K562 (cell line): Measurements from ENCODE around the gene SAP130. TPM values are rescaled to one million over a fixed set of nuclear protein-coding genes. Genes with fewer than 3 reads are reported as not detected.

Source experiments
- CAMTA2 ChIP-seq: fragments of 250-450 bp; sonication (Bioruptor Pico); conservative IDR thresholded peaks from 2 replicates; pipeline ENCODE4 v1.5.1; 2022
- GABPB2 ChIP-seq: fragments of 250-450 bp; sonication (Bioruptor Pico); conservative IDR thresholded peaks from 2 replicates; pipeline ENCODE4 v1.5.1; 2021; ENCODE audit warnings: mild to moderate bottlenecking
- NFE2L1 ChIP-seq: fragments of 450-650 bp; IDR thresholded peaks from 2 replicates; pipeline ENCODE4 v1.6.1; 2016; ENCODE audit warnings: missing genetic modification characterization, low read depth, mild to moderate bottlenecking, missing compliant biosample characterization, moderate library complexity, borderline replicate concordance
- NR2C1 ChIP-seq, 2 experiments: fragments of 450-650 bp; IDR thresholded peaks; 2 replicates each; pipeline ENCODE4 v1.6.1; 2017; ENCODE audit warnings: mild to moderate bottlenecking in 2 of 2, antibody characterized with exemption in 1 of 2, inconsistent platforms in 1 of 2, missing compliant biosample characterization in 1 of 2, missing genetic modification characterization in 1 of 2
- NR2C2 ChIP-seq, 2 experiments: fragments of 200-800 bp in 1 of 2; sonication (Bioruptor generic) in 1 of 2; sonication (generic) in 1 of 2; formaldehyde crosslinking in 1 of 2; IDR thresholded peaks; 2 replicates each; pipeline versions ENCODE4 v1.6.1 to v1.8.0; 2016 to 2022; ENCODE audit warnings: mild to moderate bottlenecking in 1 of 2, missing compliant biosample characterization in 1 of 2, missing genetic modification characterization in 1 of 2, missing genetic modification reagents in 1 of 2
- PTTG1 ChIP-seq: fragments of 450-650 bp; IDR thresholded peaks from 2 replicates; pipeline ENCODE4 v1.6.1; 2016; ENCODE audit warnings: low read depth, mild to moderate bottlenecking, missing genetic modification characterization, missing compliant biosample characterization
- STAT5B ChIP-seq: fragments of 250-450 bp; sonication (Bioruptor Pico); IDR thresholded peaks from 2 replicates; pipeline ENCODE4 v1.8.0; 2021; ENCODE audit warnings: mild to moderate bottlenecking, inconsistent platforms
- TCFL5 ChIP-seq: fragments of 250-450 bp; sonication (Bioruptor Pico); conservative IDR thresholded peaks from 2 replicates; pipeline ENCODE4 v1.6.1; 2021; ENCODE audit warnings: mild to moderate bottlenecking, moderate library complexity, matching md5 sums
- TEAD2 ChIP-seq: fragments of 450-650 bp; IDR thresholded peaks from 2 replicates; pipeline ENCODE4 v1.6.1; 2016; ENCODE audit warnings: missing genetic modification characterization, control low read depth, missing compliant biosample characterization
- ZNF507 ChIP-seq: conservative IDR thresholded peaks from 2 replicates; pipeline ENCODE4 v1.6.1; 2017; ENCODE audit warnings: missing genetic modification characterization, missing compliant biosample characterization
- ZNF583 ChIP-seq: fragments of 250-450 bp; sonication (Bioruptor Pico); IDR thresholded peaks from 2 replicates; pipeline ENCODE4 v1.4.0; 2020
- ZNF76 ChIP-seq: fragments of 250-450 bp; sonication (Bioruptor Pico); IDR thresholded peaks from 2 replicates; pipeline ENCODE4 v1.4.0; 2020; ENCODE audit warnings: mild to moderate bottlenecking, moderate library complexity, borderline replicate concordance
- polyA plus RNA-seq, 8 experiments: library from polyadenylated mRNA; depleted of rRNA in 4 of 8; stranded (reverse) in 5 of 8; unstranded in 3 of 8; fragments of >200 nt; fragmentation: Nextera tagmentation in 2 of 8; fragmentation: Illumina TruSeq in 1 of 8; extraction: Ambion mirVana in 2 of 8; extraction: Trizol in 1 of 8; gene quantifications; 2 replicates each; pipeline versions ENCODE4 v1.2.1 to v1.2.3, GENCODE V29; 2011 to 2014; ENCODE audit warnings: inconsistent platforms in 1 of 8, missing spikeins in 1 of 8
- total RNA-seq, 7 experiments: library from RNA; depleted of rRNA in 6 of 7; stranded (reverse); fragments of >200 nt in 6 of 7; fragmentation: Illumina TruSeq in 2 of 7; extraction: Trizol in 2 of 7; gene quantifications; 2 replicates each; pipeline versions ENCODE4 v1.2.1 to v1.2.3, GENCODE V29; 2011 to 2021; ENCODE audit warnings: low replicate concordance in 1 of 7
- TF ChIP-seq, protein P1 (sequence below), 2 experiments: fragments of 200-800 bp in 1 of 2; sonication (Bioruptor generic) in 1 of 2; sonication (generic) in 1 of 2; formaldehyde crosslinking in 1 of 2; IDR thresholded peaks in 1 of 2; conservative IDR thresholded peaks in 1 of 2; 2 replicates each; pipeline versions ENCODE4 v1.5.0 to v1.6.1; 2016 to 2020; ENCODE audit warnings: missing compliant biosample characterization in 1 of 2, missing genetic modification characterization in 1 of 2, missing genetic modification reagents in 1 of 2
- TF ChIP-seq, protein P2 (sequence below): fragments of 250-450 bp; sonication (Bioruptor Pico); IDR thresholded peaks from 2 replicates; pipeline ENCODE4 v1.8.0; 2022; ENCODE audit warnings: inconsistent platforms
- TF ChIP-seq, protein P3 (sequence below): fragments of 200-800 bp; sonication (Bioruptor generic); IDR thresholded peaks from 2 replicates; pipeline ENCODE4 v1.6.1; 2017; ENCODE audit warnings: missing genetic modification characterization, missing compliant biosample characterization
- TF ChIP-seq, protein P4 (sequence below): fragments of 450-650 bp; IDR thresholded peaks from 2 replicates; pipeline ENCODE4 v1.6.1; 2017; ENCODE audit warnings: mild to moderate bottlenecking, moderate library complexity

SAP130 gene
- total and polyA plus RNA-seq, 9 of the 15 experiments (the other 6 are each of a cell fraction or from before 2014, with no cell fraction given): 4.5 to 33.4 (median 7.4) TPM

DNA sequence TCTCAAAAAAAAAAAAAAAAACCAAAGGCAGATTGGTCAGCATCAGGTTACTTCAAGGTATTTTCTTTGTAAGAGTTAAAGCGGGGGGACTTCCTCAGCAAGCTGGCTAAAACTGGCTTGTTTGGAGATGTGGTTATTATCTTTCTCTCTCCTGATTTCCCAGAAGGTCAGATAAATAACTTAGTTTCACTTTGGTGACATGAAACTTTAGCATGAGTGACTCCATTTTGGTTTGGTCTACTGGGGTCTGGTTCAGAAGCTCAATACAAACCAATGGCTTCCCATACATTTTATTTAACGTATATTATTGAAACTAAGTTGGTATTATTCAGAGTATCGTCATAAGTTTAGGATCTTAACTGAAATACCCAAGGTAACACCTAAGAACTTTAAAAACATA lies 100.5 kb downstream of the SAP130 start (continued):
- TF ChIP-seq, protein P1, sequence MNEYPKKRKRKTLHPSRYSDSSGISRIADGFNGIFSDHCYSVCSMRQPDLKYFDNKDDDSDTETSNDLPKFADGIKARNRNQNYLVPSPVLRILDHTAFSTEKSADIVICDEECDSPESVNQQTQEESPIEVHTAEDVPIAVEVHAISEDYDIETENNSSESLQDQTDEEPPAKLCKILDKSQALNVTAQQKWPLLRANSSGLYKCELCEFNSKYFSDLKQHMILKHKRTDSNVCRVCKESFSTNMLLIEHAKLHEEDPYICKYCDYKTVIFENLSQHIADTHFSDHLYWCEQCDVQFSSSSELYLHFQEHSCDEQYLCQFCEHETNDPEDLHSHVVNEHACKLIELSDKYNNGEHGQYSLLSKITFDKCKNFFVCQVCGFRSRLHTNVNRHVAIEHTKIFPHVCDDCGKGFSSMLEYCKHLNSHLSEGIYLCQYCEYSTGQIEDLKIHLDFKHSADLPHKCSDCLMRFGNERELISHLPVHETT (CRISPR knock-in tag; conservative IDR thresholded peaks at IDR 0.05 in 1 of 2, IDR thresholded peaks at IDR 0.05 in 1 of 2): peak in 1 of 2 experiments; percentile 95; a peak in 2 of 4 replicates
- TF ChIP-seq, protein P2, sequence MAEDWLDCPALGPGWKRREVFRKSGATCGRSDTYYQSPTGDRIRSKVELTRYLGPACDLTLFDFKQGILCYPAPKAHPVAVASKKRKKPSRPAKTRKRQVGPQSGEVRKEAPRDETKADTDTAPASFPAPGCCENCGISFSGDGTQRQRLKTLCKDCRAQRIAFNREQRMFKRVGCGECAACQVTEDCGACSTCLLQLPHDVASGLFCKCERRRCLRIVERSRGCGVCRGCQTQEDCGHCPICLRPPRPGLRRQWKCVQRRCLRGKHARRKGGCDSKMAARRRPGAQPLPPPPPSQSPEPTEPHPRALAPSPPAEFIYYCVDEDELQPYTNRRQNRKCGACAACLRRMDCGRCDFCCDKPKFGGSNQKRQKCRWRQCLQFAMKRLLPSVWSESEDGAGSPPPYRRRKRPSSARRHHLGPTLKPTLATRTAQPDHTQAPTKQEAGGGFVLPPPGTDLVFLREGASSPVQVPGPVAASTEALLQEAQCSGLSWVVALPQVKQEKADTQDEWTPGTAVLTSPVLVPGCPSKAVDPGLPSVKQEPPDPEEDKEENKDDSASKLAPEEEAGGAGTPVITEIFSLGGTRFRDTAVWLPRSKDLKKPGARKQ (CRISPR knock-in tag): peak; percentile 88
- TF ChIP-seq, protein P3, sequence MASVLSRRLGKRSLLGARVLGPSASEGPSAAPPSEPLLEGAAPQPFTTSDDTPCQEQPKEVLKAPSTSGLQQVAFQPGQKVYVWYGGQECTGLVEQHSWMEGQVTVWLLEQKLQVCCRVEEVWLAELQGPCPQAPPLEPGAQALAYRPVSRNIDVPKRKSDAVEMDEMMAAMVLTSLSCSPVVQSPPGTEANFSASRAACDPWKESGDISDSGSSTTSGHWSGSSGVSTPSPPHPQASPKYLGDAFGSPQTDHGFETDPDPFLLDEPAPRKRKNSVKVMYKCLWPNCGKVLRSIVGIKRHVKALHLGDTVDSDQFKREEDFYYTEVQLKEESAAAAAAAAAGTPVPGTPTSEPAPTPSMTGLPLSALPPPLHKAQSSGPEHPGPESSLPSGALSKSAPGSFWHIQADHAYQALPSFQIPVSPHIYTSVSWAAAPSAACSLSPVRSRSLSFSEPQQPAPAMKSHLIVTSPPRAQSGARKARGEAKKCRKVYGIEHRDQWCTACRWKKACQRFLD (CRISPR knock-in tag): peak; percentile 99
- TF ChIP-seq, protein P4, sequence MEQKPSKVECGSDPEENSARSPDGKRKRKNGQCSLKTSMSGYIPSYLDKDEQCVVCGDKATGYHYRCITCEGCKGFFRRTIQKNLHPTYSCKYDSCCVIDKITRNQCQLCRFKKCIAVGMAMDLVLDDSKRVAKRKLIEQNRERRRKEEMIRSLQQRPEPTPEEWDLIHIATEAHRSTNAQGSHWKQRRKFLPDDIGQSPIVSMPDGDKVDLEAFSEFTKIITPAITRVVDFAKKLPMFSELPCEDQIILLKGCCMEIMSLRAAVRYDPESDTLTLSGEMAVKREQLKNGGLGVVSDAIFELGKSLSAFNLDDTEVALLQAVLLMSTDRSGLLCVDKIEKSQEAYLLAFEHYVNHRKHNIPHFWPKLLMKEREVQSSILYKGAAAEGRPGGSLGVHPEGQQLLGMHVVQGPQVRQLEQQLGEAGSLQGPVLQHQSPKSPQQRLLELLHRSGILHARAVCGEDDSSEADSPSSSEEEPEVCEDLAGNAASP: no peak
- TF ChIP-seq STAT5B (CRISPR knock-in tag) (peak; percentile 80), NFE2L1 (peak; percentile 60), NR2C1 (IDR thresholded peaks at IDR 0.05) (no peak; the same call in 1 of the 2 replicates), NR2C1 (tag; IDR thresholded peaks at IDR 0.05) (peak; percentile 95), TCFL5 (CRISPR knock-in tag) (peak; percentile 92), GABPB2 (peak; percentile 73; the same call in 1 of the 2 replicates), ZNF507 (tag) (peak; percentile 24; the same call in 1 of the 2 replicates), TEAD2 (tag) (peak; percentile 90), PTTG1 (peak; percentile 97), CAMTA2 (CRISPR knock-in tag) (no peak), ZNF583 (CRISPR knock-in tag) (peak; percentile 98), ZNF76 (peak; percentile 84), NR2C2 (CRISPR knock-in tag; IDR thresholded peaks at IDR 0.05) (no peak), NR2C2 (tag; IDR thresholded peaks at IDR 0.05) (peak; percentile 78)
